ENCODE measurements around the gene SBNO2. TPM values are rescaled to one million over a fixed set of nuclear protein-coding genes. Genes with fewer than 3 reads are reported as not detected.
A peak's percentile ranks its signal among the peaks of the same experiment; 100 is the strongest.

Gene SBNO2
- total and polyA plus RNA-seq, 2 donors (not counting 1 experiment from before 2014, with no cell fraction given), result 42.8 to 83.3 TPM

GRCh38 chr19:1084024-1084868, 89.8 kb downstream of the SBNO2 start:
- intact Hi-C loops (cut with micrococcal nuclease), result no loop called here
- TF ChIP-seq CTCF (IDR thresholded peaks at IDR 0.05) (no peak), EZH2 (IDR thresholded peaks at IDR 0.05; ENCODE audit: borderline replicate concordance, insufficient read depth, low read depth, low read length, poor library complexity, severe bottlenecking) (no peak)
- H3K27ac ChIP-seq (ENCODE audit: low read length in 2 of 2), result no peak overlapping the region
- WGBS (ENCODE audit: insufficient coverage), result 83% methylated on average over 42 of the region's 43 CpGs
- no peak overlapping the region for H2AFZ ChIP-seq (ENCODE audit: insufficient read depth, low read depth, low read length, poor library complexity, severe bottlenecking)
- peaks cover 44 to 70% of the 10 kb centered on the region in 2 donors for H3K4me1 ChIP-seq (ENCODE audit: control insufficient read depth in 2 of 2, insufficient read depth in 2 of 2, low read length in 2 of 2)
- no peaks in the 10 kb centered on the region for H3K27me3 ChIP-seq (replicated peaks in 1 of 4; ENCODE audit: control extremely low read depth in 1 of 4, control insufficient read depth in 3 of 4, insufficient read depth in 4 of 4, low read length in 3 of 4)
- H3K4me3 ChIP-seq (ENCODE audit: control extremely low read depth in 1 of 5, extremely low read depth in 1 of 5, insufficient read depth in 1 of 5, low read depth in 2 of 5, low read length in 4 of 5), result no peak overlapping the region
- peak overlapping the region; percentile 67 for H3K27ac Mint-ChIP-seq
- peaks cover 46% of the 10 kb centered on the region for H3K4me1 Mint-ChIP-seq
- ChIA-PET POLR2A (interaction anchor here (0.6 to 8.4 kb wide), 8 partner anchors 7 to 288 kb away, joined by 3 to 97 read pairs (median 4); partner anchors contain the start of gene ARHGAP45), CTCF (interaction anchor here (0.8 to 5.6 kb wide), 5 partner anchors 18 to 60 kb away, joined by 3 to 48 read pairs (median 3); partner anchors contain the start of gene ARHGAP45)
- DNase-seq (no peak), ATAC-seq (ENCODE audit: low read depth) (no peak)
- no peak overlapping the region for H3K9ac ChIP-seq (ENCODE audit: low read length)
- H3K4me2 ChIP-seq (replicated peaks; ENCODE audit: low read depth, low read length, poor library complexity, severe bottlenecking), result no peak overlapping the region
- H3K79me2 ChIP-seq (ENCODE audit: control insufficient read depth, insufficient read depth, low read length), result peaks cover 27% of the 10 kb centered on the region
- H3K36me3 ChIP-seq (replicated peaks in 1 of 2; ENCODE audit: control extremely low read depth in 1 of 2, control insufficient read depth in 1 of 2, extremely low read depth in 1 of 2, insufficient read depth in 2 of 2, low read length in 1 of 2), result peaks cover 0 to 89% of the 10 kb centered on the region in 2 experiments
- H3K9me3 ChIP-seq (ENCODE audit: control extremely low read depth in 1 of 3, control insufficient read depth in 2 of 3, insufficient read depth in 1 of 3, low read length in 2 of 3), result no peaks in the 10 kb centered on the region
- no peak overlapping the region for H3K4me3 Mint-ChIP-seq
- H3K27me3 Mint-ChIP-seq, result no peaks in the 10 kb centered on the region
- peaks cover 100% of the 10 kb centered on the region for H4K20me1 ChIP-seq (ENCODE audit: control insufficient read depth, insufficient read depth, low read length, poor library complexity, severe bottlenecking)
- no peaks in the 10 kb centered on the region for H3K9me3 Mint-ChIP-seq (ENCODE audit: insufficient read depth)
